Gastrocnemius medialis (tissue), 4 donors: ENCODE data around the gene ROBO2.

Source experiments
- POLR2A ChIP-seq, 2 donors: fragments of 450-650 bp; IDR thresholded peaks; one replicate each; pipeline ENCODE4 v1.6.1; 2017; ENCODE audit warnings: antibody characterized with exemption in 2 of 2, mild to moderate bottlenecking in 2 of 2, moderate library complexity in 2 of 2
- TF ChIP-seq, protein P1 (sequence below), 5 experiments: fragments of 450-650 bp in 3 of 5; fragments of 200-600 bp in 2 of 5; sonication (generic) in 2 of 5; IDR thresholded peaks in 4 of 5; conservative IDR thresholded peaks in 1 of 5; 1 replicate in 4 of 5; 2 replicates in 1 of 5; pipeline ENCODE4 v1.5.1; 2016 to 2019; ENCODE audit warnings: antibody characterized with exemption in 5 of 5, mild to moderate bottlenecking in 3 of 5, moderate library complexity in 3 of 5

GRCh38 chr3:77039606-77040171 lies at the start of gene ROBO2:
- TF ChIP-seq, protein P1, sequence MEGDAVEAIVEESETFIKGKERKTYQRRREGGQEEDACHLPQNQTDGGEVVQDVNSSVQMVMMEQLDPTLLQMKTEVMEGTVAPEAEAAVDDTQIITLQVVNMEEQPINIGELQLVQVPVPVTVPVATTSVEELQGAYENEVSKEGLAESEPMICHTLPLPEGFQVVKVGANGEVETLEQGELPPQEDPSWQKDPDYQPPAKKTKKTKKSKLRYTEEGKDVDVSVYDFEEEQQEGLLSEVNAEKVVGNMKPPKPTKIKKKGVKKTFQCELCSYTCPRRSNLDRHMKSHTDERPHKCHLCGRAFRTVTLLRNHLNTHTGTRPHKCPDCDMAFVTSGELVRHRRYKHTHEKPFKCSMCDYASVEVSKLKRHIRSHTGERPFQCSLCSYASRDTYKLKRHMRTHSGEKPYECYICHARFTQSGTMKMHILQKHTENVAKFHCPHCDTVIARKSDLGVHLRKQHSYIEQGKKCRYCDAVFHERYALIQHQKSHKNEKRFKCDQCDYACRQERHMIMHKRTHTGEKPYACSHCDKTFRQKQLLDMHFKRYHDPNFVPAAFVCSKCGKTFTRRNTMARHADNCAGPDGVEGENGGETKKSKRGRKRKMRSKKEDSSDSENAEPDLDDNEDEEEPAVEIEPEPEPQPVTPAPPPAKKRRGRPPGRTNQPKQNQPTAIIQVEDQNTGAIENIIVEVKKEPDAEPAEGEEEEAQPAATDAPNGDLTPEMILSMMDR (IDR thresholded peaks at IDR 0.05 in 4 of 5, conservative IDR thresholded peaks at IDR 0.05 in 1 of 5) = no peak
- TF ChIP-seq POLR2A (IDR thresholded peaks at IDR 0.05) = no peak
